HG02970 (cell line): Measurements from ENCODE around the gene SOX14.

Experiments
- ATAC-seq: cut with Tn5 transposase; IDR thresholded peaks from one replicate; pipeline ENCODE4 v1.9.1; 2021; ENCODE audit warnings: mild to moderate bottlenecking, moderate library complexity, moderate number of reproducible peaks; ENCODE audit not compliant: unreplicated experiment, low FRiP score

Gene SOX14

GRCh38 chr3:137764001-137764433 is at the start of gene SOX14:
TSS of gene SOX14 (plus strand) at chr3:137764315. CDS start at chr3:137764785, 470 bp downstream.
- no peak for ATAC-seq

GRCh38 chr3:137714551-137714950 is 49.6 kb upstream of the SOX14 start:
- ATAC-seq, result no peak

- no peak for ATAC-seq
Measured at GRCh38 chr3:137724240-137724639, 39.9 kb upstream of the SOX14 start.

- ATAC-seq, result no peak
Measured at GRCh38 chr3:137737208-137737607, 26.9 kb upstream of the SOX14 start.

- ATAC-seq, result no peak
Measured at GRCh38 chr3:137738710-137739109, 25.4 kb upstream of the SOX14 start.

- no peak for ATAC-seq
Measured at GRCh38 chr3:137743608-137744007, 20.5 kb upstream of the SOX14 start.

- no peak for ATAC-seq
Measured at GRCh38 chr3:137746808-137747207, 17.3 kb upstream of the SOX14 start.

- no peak for ATAC-seq
Measured at GRCh38 chr3:137759505-137759904, 4.6 kb upstream of the SOX14 start.

GRCh38 chr3:137760341-137761098 is 3.6 kb upstream of the SOX14 start:
- ATAC-seq, result no peak

- no peak for ATAC-seq
Measured at GRCh38 chr3:137761099-137761562, 3.0 kb upstream of the SOX14 start.

GRCh38 chr3:137761563-137762503 is 2.3 kb upstream of the SOX14 start:
- no peak for ATAC-seq

- no peak for ATAC-seq
Measured at GRCh38 chr3:137762674-137763593, 1.2 kb upstream of the SOX14 start.

- no peak for ATAC-seq
Measured at GRCh38 chr3:137763594-137763938, 549 bp upstream of the SOX14 start.

- no peak for ATAC-seq
Measured at GRCh38 chr3:137764563-137765309, 621 bp downstream of the SOX14 start.

- ATAC-seq, result no peak
Measured at GRCh38 chr3:137765310-137766033, 1.4 kb downstream of the SOX14 start.

GRCh38 chr3:137766041-137766875 is 2.1 kb downstream of the SOX14 start:
- ATAC-seq, result no peak

- ATAC-seq, result no peak
Measured at GRCh38 chr3:137766876-137767537, 2.9 kb downstream of the SOX14 start.
